NCI-H146 treated with DMSO at 0.1 percent for 48 hours (cell line): Measurements from ENCODE around the gene C10orf105.

ENCODE experiments used
- DNase-seq: peaks from one replicate; lab custom pipeline; 2025; ENCODE audit not compliant: unreplicated experiment; lab: John Stamatoyannopoulos, UW

The C10orf105 gene

GRCh38 chr10:71718165-71718698, 1.3 kb downstream of the C10orf105 start:
- no peak for DNase-seq

GRCh38 chr10:71717551-71717951, 2.0 kb downstream of the C10orf105 start:
- no peak for DNase-seq

GRCh38 chr10:71717056-71717455, 2.5 kb downstream of the C10orf105 start:
- DNase-seq: no peak

GRCh38 chr10:71716426-71716825, 3.2 kb downstream of the C10orf105 start:
- DNase-seq: no peak

- no peak for DNase-seq
These were observed 3.7 kb downstream of the C10orf105 start for GRCh38 chr10:71715860-71716259.

- DNase-seq: no peak
These were observed 4.6 kb downstream of the C10orf105 start for GRCh38 chr10:71715026-71715425.

- no peak for DNase-seq
These were observed 5.0 kb downstream of the C10orf105 start for GRCh38 chr10:71714592-71714991.

- no peak for DNase-seq
These were observed 5.6 kb downstream of the C10orf105 start for GRCh38 chr10:71714031-71714410.

- DNase-seq: no peak
These were observed 6.2 kb downstream of the C10orf105 start for GRCh38 chr10:71713135-71714030.

GRCh38 chr10:71712572-71713134, 6.9 kb downstream of the C10orf105 start:
- no peak for DNase-seq

GRCh38 chr10:71712170-71712569, 7.4 kb downstream of the C10orf105 start:
- DNase-seq: no peak

GRCh38 chr10:71711052-71711623, 8.4 kb downstream of the C10orf105 start:
- DNase-seq: peak; percentile 79

- DNase-seq: no peak
These were observed 9.1 kb downstream of the C10orf105 start for GRCh38 chr10:71710519-71710918.

GRCh38 chr10:71708897-71709882, 10.4 kb downstream of the C10orf105 start:
- no peak for DNase-seq

- peak; percentile 3 for DNase-seq
These were observed 11.3 kb downstream of the C10orf105 start for GRCh38 chr10:71708301-71708703.

GRCh38 chr10:71707240-71707789, 12.3 kb downstream of the C10orf105 start:
- no peak for DNase-seq

GRCh38 chr10:71706216-71707121, 13.1 kb downstream of the C10orf105 start:
- DNase-seq: no peak

GRCh38 chr10:71705582-71705981, 14.0 kb downstream of the C10orf105 start:
- DNase-seq: no peak

GRCh38 chr10:71704816-71705215, 14.8 kb downstream of the C10orf105 start:
- DNase-seq: no peak
